ENCODE data around the gene PLAC9. TPM values are rescaled to one million over a fixed set of nuclear protein-coding genes. Genes with fewer than 3 reads are reported as not detected.

Gene PLAC9
- total and polyA plus RNA-seq, 2 experiments from 2014 or later, result 11.4 to 83.3 TPM

- Histone ChIP-seq H3K4me3 (no peak overlapping the region), H3K27ac (peak overlapping the region; percentile 92), H3K27me3 (no peaks in the 10 kb centered on the region), H3K36me3 (replicated peaks; ENCODE audit: insufficient read depth, low read depth) (no peaks in the 10 kb centered on the region), H3K9me2 (replicated peaks; ENCODE audit: insufficient read depth) (no peaks in the 10 kb centered on the region), H3K4me2 (no peak overlapping the region), H2AFZ (no peak overlapping the region), H3K9me3 (ENCODE audit: low read depth) (no peaks in the 10 kb centered on the region), H4K20me1 (ENCODE audit: insufficient read depth, poor library complexity, severe bottlenecking) (no peaks in the 10 kb centered on the region), H3K79me2 (no peaks in the 10 kb centered on the region), H3K4me1 (ENCODE audit: insufficient read depth) (peaks cover 18% of the 10 kb centered on the region)
- WGBS (ENCODE audit: low lambda C conversion rate, missing lambda C conversion rate), result over 99% methylated on average over 14 of the region's 14 CpGs
- DNase-seq (ENCODE audit: low spot score), result no peak
- TF ChIP-seq EZH2 (IDR thresholded peaks at IDR 0.05; ENCODE audit: borderline replicate concordance), result no peak
- no peak for TF ChIP-seq EZH2phosphoT487 (IDR thresholded peaks at IDR 0.05; ENCODE audit: low read depth, severe bottlenecking, unreplicated experiment)
- TF ChIP-seq CTCF (IDR thresholded peaks at IDR 0.05; ENCODE audit: poor library complexity), result no peak
Observed at GRCh38 chr10:80157561-80157960, 25.0 kb downstream of the PLAC9 start.

- H3K36me3 ChIP-seq (replicated peaks; ENCODE audit: insufficient read depth, low read depth), result no peaks in the 10 kb centered on the region
- H3K4me1 ChIP-seq (ENCODE audit: insufficient read depth), result peaks cover 18% of the 10 kb centered on the region
- peak overlapping the region; percentile 92 for H3K27ac ChIP-seq
- DNase-seq (ENCODE audit: low spot score), result no peak
- no peaks in the 10 kb centered on the region for H3K9me2 ChIP-seq (replicated peaks; ENCODE audit: insufficient read depth)
- H3K4me2 ChIP-seq, result peak overlapping the region; percentile 13
- H3K9me3 ChIP-seq (ENCODE audit: low read depth), result no peaks in the 10 kb centered on the region
- H4K20me1 ChIP-seq (ENCODE audit: insufficient read depth, poor library complexity, severe bottlenecking), result no peaks in the 10 kb centered on the region
- no peak overlapping the region for H2AFZ ChIP-seq
- no peaks in the 10 kb centered on the region for H3K79me2 ChIP-seq
- H3K4me3 ChIP-seq, result no peak overlapping the region
- H3K27me3 ChIP-seq, result no peaks in the 10 kb centered on the region
- no peak for TF ChIP-seq EZH2 (IDR thresholded peaks at IDR 0.05; ENCODE audit: borderline replicate concordance)
- no peak for TF ChIP-seq CTCF (IDR thresholded peaks at IDR 0.05; ENCODE audit: poor library complexity)
- no peak for TF ChIP-seq EZH2phosphoT487 (IDR thresholded peaks at IDR 0.05; ENCODE audit: low read depth, severe bottlenecking, unreplicated experiment)
- 85% methylated on average over 5 of the region's 5 CpGs for WGBS (ENCODE audit: low lambda C conversion rate, missing lambda C conversion rate)
Observed at GRCh38 chr10:80158126-80158525, 25.6 kb downstream of the PLAC9 start.

GRCh38 chr10:80158598-80159127 lies 26.1 kb downstream of the PLAC9 start:
- Histone ChIP-seq H3K27me3 (no peaks in the 10 kb centered on the region), H3K4me3 (no peak overlapping the region), H3K4me1 (ENCODE audit: insufficient read depth) (peaks cover 18% of the 10 kb centered on the region), H3K9me3 (ENCODE audit: low read depth) (no peaks in the 10 kb centered on the region), H4K20me1 (ENCODE audit: insufficient read depth, poor library complexity, severe bottlenecking) (no peaks in the 10 kb centered on the region), H3K36me3 (replicated peaks; ENCODE audit: insufficient read depth, low read depth) (no peaks in the 10 kb centered on the region), H2AFZ (no peak overlapping the region), H3K4me2 (no peak overlapping the region), H3K9me2 (replicated peaks; ENCODE audit: insufficient read depth) (no peaks in the 10 kb centered on the region), H3K27ac (peak overlapping the region; percentile 92), H3K79me2 (no peaks in the 10 kb centered on the region)
- peak; percentile 89 for DNase-seq (ENCODE audit: low spot score)
- no peak for TF ChIP-seq EZH2 (IDR thresholded peaks at IDR 0.05; ENCODE audit: borderline replicate concordance)
- TF ChIP-seq EZH2phosphoT487 (IDR thresholded peaks at IDR 0.05; ENCODE audit: low read depth, severe bottlenecking, unreplicated experiment), result no peak
- TF ChIP-seq CTCF (IDR thresholded peaks at IDR 0.05; ENCODE audit: poor library complexity), result no peak
- WGBS (ENCODE audit: low lambda C conversion rate, missing lambda C conversion rate), result 64% methylated on average over 14 of the region's 14 CpGs

Data from hepatocyte (in vitro differentiated cells).